Measurements from ENCODE around the gene BMPR2.
"Not testable (repeated sequence)": the region's sequence is repeated elsewhere in the genome, so short reads cannot be mapped to it uniquely, and the experiment has no call there.

The BMPR2 gene

GRCh38 chr2:202519453-202519852 is 143.3 kb downstream of the BMPR2 start:
- in situ Hi-C loops (cut with HindIII; ENCODE audit: low sequenced_read_pairs): no loop called here

- in situ Hi-C loops (cut with HindIII; ENCODE audit: low sequenced_read_pairs): no loop called here
These were observed 145.3 kb downstream of the BMPR2 start for GRCh38 chr2:202521470-202521869.

- in situ Hi-C loops (cut with HindIII; ENCODE audit: low sequenced_read_pairs): no loop called here
These were observed 153.3 kb downstream of the BMPR2 start for GRCh38 chr2:202529389-202529788.

GRCh38 chr2:202530038-202530437 is 153.9 kb downstream of the BMPR2 start:
- in situ Hi-C loops (cut with HindIII; ENCODE audit: low sequenced_read_pairs): no loop called here

- in situ Hi-C loops (cut with HindIII; ENCODE audit: low sequenced_read_pairs): not testable (repeated sequence)
These were observed 159.2 kb downstream of the BMPR2 start for GRCh38 chr2:202535290-202535689.

GRCh38 chr2:202541137-202541536 is 165.0 kb downstream of the BMPR2 start:
- in situ Hi-C loops (cut with HindIII; ENCODE audit: low sequenced_read_pairs): no loop called here

- in situ Hi-C loops (cut with HindIII; ENCODE audit: low sequenced_read_pairs): no loop called here
These were observed 166.0 kb downstream of the BMPR2 start for GRCh38 chr2:202542142-202542541.

- in situ Hi-C loops (cut with HindIII; ENCODE audit: low sequenced_read_pairs): no loop called here
These were observed 169.4 kb downstream of the BMPR2 start for GRCh38 chr2:202545523-202545922.

GRCh38 chr2:202545931-202546330 is 169.8 kb downstream of the BMPR2 start:
- in situ Hi-C loops (cut with HindIII; ENCODE audit: low sequenced_read_pairs): no loop called here

GRCh38 chr2:202546499-202547141 is 170.5 kb downstream of the BMPR2 start:
- in situ Hi-C loops (cut with HindIII; ENCODE audit: low sequenced_read_pairs): not testable (repeated sequence)

- in situ Hi-C loops (cut with HindIII; ENCODE audit: low sequenced_read_pairs): no loop called here
These were observed 172.1 kb downstream of the BMPR2 start for GRCh38 chr2:202548240-202548639.

- in situ Hi-C loops (cut with HindIII; ENCODE audit: low sequenced_read_pairs): not testable (repeated sequence)
These were observed 174.9 kb downstream of the BMPR2 start for GRCh38 chr2:202551000-202551399.

GRCh38 chr2:202555356-202555755 is 179.2 kb downstream of the BMPR2 start:
- in situ Hi-C loops (cut with HindIII; ENCODE audit: low sequenced_read_pairs): no loop called here

GRCh38 chr2:202560200-202560599 is 184.1 kb downstream of the BMPR2 start:
- in situ Hi-C loops (cut with HindIII; ENCODE audit: low sequenced_read_pairs): no loop called here

GRCh38 chr2:202564226-202564625 is 188.1 kb downstream of the BMPR2 start:
- in situ Hi-C loops (cut with HindIII; ENCODE audit: low sequenced_read_pairs): no loop called here

GRCh38 chr2:202566286-202566685 is 190.2 kb downstream of the BMPR2 start:
- in situ Hi-C loops (cut with HindIII; ENCODE audit: low sequenced_read_pairs): no loop called here

- in situ Hi-C loops (cut with HindIII; ENCODE audit: low sequenced_read_pairs): no loop called here
These were observed 198.4 kb downstream of the BMPR2 start for GRCh38 chr2:202574541-202574940.

- in situ Hi-C loops (cut with HindIII; ENCODE audit: low sequenced_read_pairs): not testable (repeated sequence)
These were observed 199.1 kb downstream of the BMPR2 start for GRCh38 chr2:202575194-202575593.

GRCh38 chr2:202577250-202578183 is 201.4 kb downstream of the BMPR2 start:
- in situ Hi-C loops (cut with HindIII; ENCODE audit: low sequenced_read_pairs): no loop called here

GRCh38 chr2:202582846-202583245 is 206.7 kb downstream of the BMPR2 start:
- in situ Hi-C loops (cut with HindIII; ENCODE audit: low sequenced_read_pairs): not testable (repeated sequence)

- in situ Hi-C loops (cut with HindIII; ENCODE audit: low sequenced_read_pairs): no loop called here
These were observed 207.6 kb downstream of the BMPR2 start for GRCh38 chr2:202583709-202584219.

All from endothelial cell of hepatic sinusoid (primary cell).